ENCODE measurements around the gene FBXW5.

FBXW5 gene

DNA sequence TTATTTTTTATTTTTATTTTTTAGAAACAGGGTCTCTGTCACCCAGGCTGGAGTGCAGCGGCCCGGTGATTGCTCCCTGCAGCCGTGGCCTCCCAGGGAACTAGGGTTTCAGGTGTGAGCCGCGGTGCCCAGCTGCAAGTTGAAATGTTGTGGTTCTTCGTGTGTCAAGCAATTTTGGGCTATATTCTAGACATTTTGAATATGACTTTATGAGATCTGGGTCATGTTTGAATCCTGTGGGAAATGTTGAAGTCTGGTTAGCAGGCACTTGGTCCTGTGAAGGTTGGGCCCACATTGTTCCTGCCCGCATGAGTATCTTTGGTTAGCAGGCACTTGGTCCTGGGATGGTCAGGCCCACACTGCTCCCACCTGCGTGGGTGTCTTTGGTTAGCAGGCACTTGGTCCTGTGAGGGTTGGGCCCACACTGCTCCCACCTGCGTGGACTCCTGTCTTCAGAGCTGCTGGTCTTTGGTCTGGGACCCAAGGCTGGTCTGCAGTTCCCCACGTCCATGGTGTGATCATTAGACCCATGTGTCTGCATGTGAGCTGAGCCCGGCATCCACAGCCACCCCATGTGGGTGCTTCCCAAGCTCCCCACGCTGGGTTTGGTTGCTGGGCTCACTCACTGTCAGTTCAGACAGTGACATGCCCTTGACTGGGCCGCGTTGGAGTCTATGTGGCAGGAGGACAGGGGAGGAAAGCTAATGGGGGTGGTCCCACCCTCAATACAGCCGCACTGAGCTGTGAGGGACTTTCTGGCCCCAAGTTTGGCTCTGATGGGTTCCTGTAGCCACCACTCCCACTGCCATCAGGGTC lies 7.1 kb downstream of the FBXW5 start (continued):
- TF ChIP-seq, protein P1, sequence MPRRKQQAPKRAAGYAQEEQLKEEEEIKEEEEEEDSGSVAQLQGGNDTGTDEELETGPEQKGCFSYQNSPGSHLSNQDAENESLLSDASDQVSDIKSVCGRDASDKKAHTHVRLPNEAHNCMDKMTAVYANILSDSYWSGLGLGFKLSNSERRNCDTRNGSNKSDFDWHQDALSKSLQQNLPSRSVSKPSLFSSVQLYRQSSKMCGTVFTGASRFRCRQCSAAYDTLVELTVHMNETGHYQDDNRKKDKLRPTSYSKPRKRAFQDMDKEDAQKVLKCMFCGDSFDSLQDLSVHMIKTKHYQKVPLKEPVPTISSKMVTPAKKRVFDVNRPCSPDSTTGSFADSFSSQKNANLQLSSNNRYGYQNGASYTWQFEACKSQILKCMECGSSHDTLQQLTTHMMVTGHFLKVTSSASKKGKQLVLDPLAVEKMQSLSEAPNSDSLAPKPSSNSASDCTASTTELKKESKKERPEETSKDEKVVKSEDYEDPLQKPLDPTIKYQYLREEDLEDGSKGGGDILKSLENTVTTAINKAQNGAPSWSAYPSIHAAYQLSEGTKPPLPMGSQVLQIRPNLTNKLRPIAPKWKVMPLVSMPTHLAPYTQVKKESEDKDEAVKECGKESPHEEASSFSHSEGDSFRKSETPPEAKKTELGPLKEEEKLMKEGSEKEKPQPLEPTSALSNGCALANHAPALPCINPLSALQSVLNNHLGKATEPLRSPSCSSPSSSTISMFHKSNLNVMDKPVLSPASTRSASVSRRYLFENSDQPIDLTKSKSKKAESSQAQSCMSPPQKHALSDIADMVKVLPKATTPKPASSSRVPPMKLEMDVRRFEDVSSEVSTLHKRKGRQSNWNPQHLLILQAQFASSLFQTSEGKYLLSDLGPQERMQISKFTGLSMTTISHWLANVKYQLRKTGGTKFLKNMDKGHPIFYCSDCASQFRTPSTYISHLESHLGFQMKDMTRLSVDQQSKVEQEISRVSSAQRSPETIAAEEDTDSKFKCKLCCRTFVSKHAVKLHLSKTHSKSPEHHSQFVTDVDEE (CRISPR knock-in tag; IDR thresholded peaks at IDR 0.05): no peak
- TF ChIP-seq, protein P2, sequence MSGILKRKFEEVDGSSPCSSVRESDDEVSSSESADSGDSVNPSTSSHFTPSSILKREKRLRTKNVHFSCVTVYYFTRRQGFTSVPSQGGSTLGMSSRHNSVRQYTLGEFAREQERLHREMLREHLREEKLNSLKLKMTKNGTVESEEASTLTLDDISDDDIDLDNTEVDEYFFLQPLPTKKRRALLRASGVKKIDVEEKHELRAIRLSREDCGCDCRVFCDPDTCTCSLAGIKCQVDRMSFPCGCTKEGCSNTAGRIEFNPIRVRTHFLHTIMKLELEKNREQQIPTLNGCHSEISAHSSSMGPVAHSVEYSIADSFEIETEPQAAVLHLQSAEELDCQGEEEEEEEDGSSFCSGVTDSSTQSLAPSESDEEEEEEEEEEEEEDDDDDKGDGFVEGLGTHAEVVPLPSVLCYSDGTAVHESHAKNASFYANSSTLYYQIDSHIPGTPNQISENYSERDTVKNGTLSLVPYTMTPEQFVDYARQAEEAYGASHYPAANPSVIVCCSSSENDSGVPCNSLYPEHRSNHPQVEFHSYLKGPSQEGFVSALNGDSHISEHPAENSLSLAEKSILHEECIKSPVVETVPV (CRISPR knock-in tag; IDR thresholded peaks at IDR 0.05): no peak
- TF ChIP-seq ESRRG (CRISPR knock-in tag; IDR thresholded peaks at IDR 0.05) (no peak), ZC3H10 (CRISPR knock-in tag; IDR thresholded peaks at IDR 0.05) (no peak), ZNF8 (CRISPR knock-in tag; IDR thresholded peaks at IDR 0.05) (no peak)
- TF ChIP-seq, protein P3, sequence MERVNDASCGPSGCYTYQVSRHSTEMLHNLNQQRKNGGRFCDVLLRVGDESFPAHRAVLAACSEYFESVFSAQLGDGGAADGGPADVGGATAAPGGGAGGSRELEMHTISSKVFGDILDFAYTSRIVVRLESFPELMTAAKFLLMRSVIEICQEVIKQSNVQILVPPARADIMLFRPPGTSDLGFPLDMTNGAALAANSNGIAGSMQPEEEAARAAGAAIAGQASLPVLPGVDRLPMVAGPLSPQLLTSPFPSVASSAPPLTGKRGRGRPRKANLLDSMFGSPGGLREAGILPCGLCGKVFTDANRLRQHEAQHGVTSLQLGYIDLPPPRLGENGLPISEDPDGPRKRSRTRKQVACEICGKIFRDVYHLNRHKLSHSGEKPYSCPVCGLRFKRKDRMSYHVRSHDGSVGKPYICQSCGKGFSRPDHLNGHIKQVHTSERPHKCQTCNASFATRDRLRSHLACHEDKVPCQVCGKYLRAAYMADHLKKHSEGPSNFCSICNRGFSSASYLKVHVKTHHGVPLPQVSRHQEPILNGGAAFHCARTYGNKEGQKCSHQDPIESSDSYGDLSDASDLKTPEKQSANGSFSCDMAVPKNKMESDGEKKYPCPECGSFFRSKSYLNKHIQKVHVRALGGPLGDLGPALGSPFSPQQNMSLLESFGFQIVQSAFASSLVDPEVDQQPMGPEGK (CRISPR knock-in tag; IDR thresholded peaks at IDR 0.05; ENCODE audit: borderline replicate concordance): no peak

DNA sequence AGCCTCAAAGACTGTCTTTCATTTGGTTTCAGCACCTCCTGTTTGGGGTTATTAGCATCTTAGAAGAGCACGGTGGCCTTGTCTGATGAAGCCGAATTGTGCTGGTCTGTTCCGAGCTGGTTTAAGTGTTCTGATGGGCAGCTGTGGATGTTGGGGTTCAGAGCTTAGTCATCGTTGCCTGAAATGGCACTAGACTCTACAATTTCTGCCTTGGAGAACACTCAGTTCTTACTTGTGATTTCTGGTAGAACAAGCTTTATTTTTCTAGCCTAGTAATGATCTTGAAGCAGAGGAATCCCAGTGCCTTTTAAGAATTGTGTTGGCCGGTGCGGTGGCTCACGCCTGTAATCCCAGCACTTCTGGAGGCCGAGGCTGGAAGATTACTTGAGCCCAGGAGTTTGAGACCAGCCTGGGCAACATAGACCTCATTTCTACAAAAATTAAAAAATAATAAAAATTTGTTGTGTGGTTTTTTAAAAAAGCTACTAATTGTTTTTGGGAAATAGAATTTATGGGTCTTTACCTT lies 7.8 kb downstream of the FBXW5 start:
- ATAC-seq: no peak
- no peak for TF ChIP-seq PPARA (CRISPR knock-in tag; IDR thresholded peaks at IDR 0.05; ENCODE audit: borderline replicate concordance)
- no peak for TF ChIP-seq ZNF565 (CRISPR knock-in tag; conservative IDR thresholded peaks at IDR 0.05; ENCODE audit: low read depth)
- TF ChIP-seq RARB (CRISPR knock-in tag; IDR thresholded peaks at IDR 0.05): no peak

DNA sequence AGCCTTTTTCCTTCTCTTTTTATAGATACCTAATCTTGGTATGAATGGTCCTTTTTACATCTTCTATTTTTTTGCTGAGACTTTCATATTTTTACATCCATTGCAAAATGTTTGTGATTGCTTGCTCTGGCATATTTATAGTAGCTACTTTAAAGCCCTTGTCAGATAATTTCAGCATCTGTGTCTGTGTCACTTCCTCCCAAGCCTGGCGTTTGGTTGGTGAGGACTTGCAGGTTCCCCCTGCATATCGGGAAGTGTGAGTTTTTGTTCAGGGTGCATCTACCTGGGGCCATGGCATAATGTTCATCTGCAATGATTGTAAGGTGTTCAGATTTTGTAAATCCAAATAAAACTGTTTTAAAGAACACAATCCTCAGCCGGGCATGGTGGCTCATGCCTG lies 8.9 kb downstream of the FBXW5 start:
- TF ChIP-seq ARNTL (CRISPR knock-in tag; IDR thresholded peaks at IDR 0.05; ENCODE audit: borderline replicate concordance, low read depth): no peak
- no peak for ATAC-seq

DNA sequence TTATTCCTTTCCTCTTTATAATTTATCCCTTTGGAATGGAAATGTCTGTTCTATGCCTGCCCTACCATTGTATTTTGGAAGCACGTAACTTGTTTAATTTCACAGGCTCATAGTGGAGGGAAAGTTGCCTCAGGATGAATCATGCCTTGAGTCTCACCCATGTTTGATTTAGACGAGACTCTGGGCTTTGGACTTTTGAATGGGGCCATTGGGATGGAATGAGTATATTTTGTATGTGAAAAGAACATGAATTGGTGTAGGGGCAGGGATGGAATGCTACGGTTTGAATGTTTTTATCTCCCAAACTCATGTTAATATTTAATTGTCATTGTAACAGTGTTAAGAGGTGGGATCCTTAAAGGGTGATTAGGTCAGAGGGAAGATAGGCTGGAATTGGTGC lies 10.3 kb downstream of the FBXW5 start:
- ATAC-seq: no peak
- TF ChIP-seq, protein P3 (CRISPR knock-in tag; IDR thresholded peaks at IDR 0.05; ENCODE audit: borderline replicate concordance): no peak
- TF ChIP-seq ZNF8 (CRISPR knock-in tag; IDR thresholded peaks at IDR 0.05) (no peak), ISL1 (CRISPR knock-in tag; IDR thresholded peaks at IDR 0.05) (no peak), ARNTL (CRISPR knock-in tag; IDR thresholded peaks at IDR 0.05; ENCODE audit: borderline replicate concordance, low read depth) (no peak), PPARA (CRISPR knock-in tag; IDR thresholded peaks at IDR 0.05; ENCODE audit: borderline replicate concordance) (no peak), BACH2 (CRISPR knock-in tag; IDR thresholded peaks at IDR 0.05; ENCODE audit: borderline replicate concordance) (no peak), GLIS3 (CRISPR knock-in tag; IDR thresholded peaks at IDR 0.05) (no peak), ZNF565 (CRISPR knock-in tag; conservative IDR thresholded peaks at IDR 0.05; ENCODE audit: low read depth) (no peak)
- TF ChIP-seq, protein P2 (CRISPR knock-in tag; IDR thresholded peaks at IDR 0.05): no peak

DNA sequence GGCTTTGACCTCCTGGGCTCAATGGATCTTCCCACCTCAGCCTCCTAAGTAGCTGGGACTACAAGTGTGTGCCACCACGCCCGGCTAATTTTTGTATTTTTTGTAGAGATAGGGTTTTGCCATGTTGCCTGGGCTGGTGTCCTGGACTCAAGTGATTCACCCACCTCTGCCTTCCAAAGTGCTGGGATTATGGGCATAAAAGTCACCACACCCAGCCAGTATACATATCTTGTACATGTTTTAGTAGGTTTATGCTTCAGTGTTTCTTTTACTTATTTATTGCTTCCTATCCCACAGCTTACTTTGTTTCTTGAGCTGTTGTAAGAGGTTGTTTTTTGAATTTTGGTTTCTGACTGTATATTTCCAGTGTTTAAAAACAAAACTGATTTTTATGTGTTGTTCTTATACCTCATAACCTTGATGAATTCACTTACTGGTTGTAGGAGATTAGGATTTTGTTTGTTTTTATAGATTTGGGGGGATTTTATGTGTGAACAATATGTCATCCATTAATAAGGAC lies 12.9 kb downstream of the FBXW5 start:
- ATAC-seq: no peak
- no peak for TF ChIP-seq CSDC2 (CRISPR knock-in tag; IDR thresholded peaks at IDR 0.05)
- TF ChIP-seq TCF4 (CRISPR knock-in tag; IDR thresholded peaks at IDR 0.05; ENCODE audit: borderline replicate concordance): no peak
- no peak for TF ChIP-seq ZFP3 (CRISPR knock-in tag; IDR thresholded peaks at IDR 0.05)
- no peak for TF ChIP-seq PPARA (CRISPR knock-in tag; IDR thresholded peaks at IDR 0.05; ENCODE audit: borderline replicate concordance)
- no peak for TF ChIP-seq ZNF70 (CRISPR knock-in tag; IDR thresholded peaks at IDR 0.05)
- TF ChIP-seq OSR1 (CRISPR knock-in tag; IDR thresholded peaks at IDR 0.05): no peak
- no peak for TF ChIP-seq ZNF565 (CRISPR knock-in tag; conservative IDR thresholded peaks at IDR 0.05; ENCODE audit: low read depth)
- TF ChIP-seq ARNTL (CRISPR knock-in tag; IDR thresholded peaks at IDR 0.05; ENCODE audit: borderline replicate concordance, low read depth): no peak
- TF ChIP-seq, protein P2 (CRISPR knock-in tag; IDR thresholded peaks at IDR 0.05): no peak

Data from SK-N-SH treated with all-trans-retinoic acid at 6 μM for 48 hours (cell line).